ENCODE results near the gene OTUD5.
A peak's percentile ranks its signal among the peaks of the same experiment; 100 is the strongest.

The OTUD5 gene

DNA sequence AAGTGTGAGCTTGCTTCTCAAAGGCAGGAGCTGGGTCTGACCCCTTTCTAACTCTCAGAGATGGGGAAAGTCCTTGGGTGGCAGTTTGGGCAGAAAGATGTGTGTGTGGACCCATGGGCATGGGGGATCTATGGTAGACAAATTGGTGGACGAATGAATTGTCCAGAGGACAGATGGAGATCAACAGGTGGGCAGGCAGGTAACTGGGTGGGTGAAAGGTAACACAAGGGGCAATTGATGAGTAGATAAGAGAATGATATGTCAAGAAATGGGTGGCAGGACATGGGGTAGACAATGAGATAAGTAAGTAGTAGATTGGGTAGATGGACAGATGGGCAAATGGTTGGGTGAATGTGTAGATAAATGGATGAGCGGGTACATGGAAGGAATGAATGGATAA is 17.2 kb upstream of the OTUD5 start:
- no peak overlapping the region for H3K4me3 ChIP-seq (replicated peaks; ENCODE audit: low read depth, low read length)
- no peak for DNase-seq (ENCODE audit: extremely low read depth, low read depth)
- TF ChIP-seq, protein P1, sequence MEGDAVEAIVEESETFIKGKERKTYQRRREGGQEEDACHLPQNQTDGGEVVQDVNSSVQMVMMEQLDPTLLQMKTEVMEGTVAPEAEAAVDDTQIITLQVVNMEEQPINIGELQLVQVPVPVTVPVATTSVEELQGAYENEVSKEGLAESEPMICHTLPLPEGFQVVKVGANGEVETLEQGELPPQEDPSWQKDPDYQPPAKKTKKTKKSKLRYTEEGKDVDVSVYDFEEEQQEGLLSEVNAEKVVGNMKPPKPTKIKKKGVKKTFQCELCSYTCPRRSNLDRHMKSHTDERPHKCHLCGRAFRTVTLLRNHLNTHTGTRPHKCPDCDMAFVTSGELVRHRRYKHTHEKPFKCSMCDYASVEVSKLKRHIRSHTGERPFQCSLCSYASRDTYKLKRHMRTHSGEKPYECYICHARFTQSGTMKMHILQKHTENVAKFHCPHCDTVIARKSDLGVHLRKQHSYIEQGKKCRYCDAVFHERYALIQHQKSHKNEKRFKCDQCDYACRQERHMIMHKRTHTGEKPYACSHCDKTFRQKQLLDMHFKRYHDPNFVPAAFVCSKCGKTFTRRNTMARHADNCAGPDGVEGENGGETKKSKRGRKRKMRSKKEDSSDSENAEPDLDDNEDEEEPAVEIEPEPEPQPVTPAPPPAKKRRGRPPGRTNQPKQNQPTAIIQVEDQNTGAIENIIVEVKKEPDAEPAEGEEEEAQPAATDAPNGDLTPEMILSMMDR (IDR thresholded peaks at IDR 0.05; ENCODE audit: low read depth, low read length, missing control alignments), result no peak

DNA sequence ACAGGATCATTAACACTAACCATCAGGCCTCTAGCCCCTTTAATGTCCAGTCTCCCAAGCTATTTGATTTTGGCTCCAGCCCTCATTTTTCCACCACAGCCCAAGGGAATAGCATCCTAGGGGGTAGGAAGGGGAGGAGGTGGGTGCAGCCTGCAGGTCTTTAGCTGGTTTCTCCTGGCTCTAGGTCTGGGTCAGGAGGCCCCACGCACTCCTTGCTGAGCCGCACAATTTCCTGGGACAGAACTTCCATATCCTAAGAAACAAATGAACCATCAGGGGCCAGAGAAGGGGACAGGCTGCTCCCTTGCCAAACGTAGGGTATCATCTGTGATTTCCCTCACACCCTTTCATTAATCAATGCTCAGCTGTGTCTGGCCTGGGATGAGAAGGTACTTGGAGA is 16.6 kb upstream of the OTUD5 start:
- no peak for DNase-seq (ENCODE audit: extremely low read depth, low read depth)
- TF ChIP-seq, protein P1 (IDR thresholded peaks at IDR 0.05; ENCODE audit: low read depth, low read length, missing control alignments), result no peak
- H3K4me3 ChIP-seq (replicated peaks; ENCODE audit: low read depth, low read length), result no peak overlapping the region

DNA sequence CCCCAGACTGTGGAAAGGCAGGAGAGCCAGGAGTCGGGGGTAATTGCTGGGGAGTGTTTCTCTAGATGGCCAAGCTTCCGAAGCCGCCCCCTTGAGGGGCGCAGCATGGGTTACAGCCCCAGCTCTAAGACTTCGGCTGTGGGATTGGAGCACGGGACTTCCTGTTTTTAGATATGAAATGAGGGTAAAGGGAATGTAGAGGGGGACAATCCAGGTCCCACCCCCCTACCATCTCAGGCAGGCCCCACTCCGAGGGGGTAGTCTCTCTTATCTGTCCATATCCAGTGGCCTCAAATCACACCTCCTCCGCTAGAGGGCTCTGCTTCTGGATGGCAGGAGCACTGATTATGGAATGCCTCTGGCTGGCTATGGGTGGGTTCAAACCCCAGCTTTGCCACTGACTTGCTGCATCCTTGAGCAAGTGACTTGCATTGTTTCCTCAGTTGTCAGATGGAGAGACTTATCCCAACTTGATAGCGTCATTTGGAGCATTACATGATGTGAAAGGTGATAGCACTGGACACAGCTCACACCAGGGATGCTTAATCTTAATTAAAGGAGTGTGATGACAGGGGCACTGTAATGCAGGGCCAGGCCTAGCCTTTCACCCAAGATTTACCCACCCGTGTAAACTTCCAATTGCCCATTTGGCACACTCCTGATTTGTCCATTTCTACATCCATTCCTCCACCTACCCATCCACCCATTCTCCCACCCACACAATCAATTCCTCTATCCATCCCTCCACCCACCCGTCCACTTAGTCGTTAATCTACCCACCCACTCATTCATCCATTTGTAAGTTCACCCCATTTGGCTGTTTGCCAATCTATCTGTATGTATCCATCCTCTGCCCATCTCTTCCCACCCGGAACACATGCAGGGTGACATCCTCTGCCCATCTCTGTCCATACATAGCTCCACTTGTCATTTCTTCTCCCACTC is 15.1 kb upstream of the OTUD5 start:
- DNase-seq (ENCODE audit: extremely low read depth, low read depth), result no peak
- TF ChIP-seq, protein P1 (IDR thresholded peaks at IDR 0.05; ENCODE audit: low read depth, low read length, missing control alignments), result peak; percentile 50
- H3K4me3 ChIP-seq (replicated peaks; ENCODE audit: low read depth, low read length), result peak overlapping the region; percentile 24

DNA sequence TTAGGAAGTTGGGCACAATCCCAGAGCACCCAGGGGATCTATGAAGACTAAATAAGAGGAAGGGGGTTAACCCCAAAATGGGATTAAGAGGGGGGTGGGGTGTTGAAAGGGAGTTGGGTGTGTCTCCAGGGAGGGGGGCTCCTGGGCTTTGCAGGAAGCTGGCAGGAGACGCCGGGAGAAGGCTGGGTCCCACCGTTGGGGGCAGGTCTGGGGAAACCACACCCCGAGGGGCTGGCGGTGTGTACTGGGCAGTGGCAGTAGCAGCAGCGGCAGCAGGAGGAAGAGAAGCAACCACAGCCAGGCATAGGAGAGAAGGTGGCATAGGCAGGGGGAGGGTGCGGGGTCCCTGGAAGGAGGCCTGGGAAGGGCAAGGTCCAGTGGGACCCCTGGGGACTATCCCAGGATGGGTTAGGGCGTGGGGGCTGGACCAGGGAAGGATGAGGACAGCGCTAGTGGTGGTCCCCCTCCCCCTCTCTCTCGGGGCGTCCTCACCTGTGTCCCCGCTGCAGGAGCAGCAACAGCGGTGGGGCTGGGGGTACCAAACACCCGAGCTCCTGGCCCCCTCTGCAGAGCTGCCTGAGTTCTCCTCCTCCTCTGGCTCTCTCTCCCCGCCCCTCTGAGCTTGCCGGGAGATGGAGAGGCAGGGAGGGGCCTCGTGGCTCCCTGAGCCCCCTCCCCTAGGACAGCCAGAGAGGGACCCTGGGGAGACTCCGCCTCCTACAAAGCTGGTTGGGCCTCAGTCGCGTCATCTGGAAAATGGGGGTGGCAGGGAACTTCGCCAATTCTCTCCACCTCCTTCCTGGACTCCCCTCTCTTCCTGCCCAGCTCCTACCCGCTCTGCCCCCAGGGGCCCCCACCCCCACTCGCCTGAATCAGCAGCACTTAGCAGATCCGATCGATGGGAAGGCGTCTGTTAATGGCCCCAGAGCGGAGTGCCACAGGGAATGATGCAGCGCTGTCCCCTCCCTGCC is 14.1 kb upstream of the OTUD5 start, which contains the start of gene KCND1:
KCND1 (minus strand) TSS at position 596 of the 971 bp plus-strand sequence. CDS start 1,573 bp downstream, outside the sequence.
- H3K4me3 ChIP-seq (replicated peaks; ENCODE audit: low read depth, low read length), result peak within 1 kb of the TSS; percentile 24
- TF ChIP-seq, protein P1 (IDR thresholded peaks at IDR 0.05; ENCODE audit: low read depth, low read length, missing control alignments), result no peak
- no peak for DNase-seq (ENCODE audit: extremely low read depth, low read depth)

DNA sequence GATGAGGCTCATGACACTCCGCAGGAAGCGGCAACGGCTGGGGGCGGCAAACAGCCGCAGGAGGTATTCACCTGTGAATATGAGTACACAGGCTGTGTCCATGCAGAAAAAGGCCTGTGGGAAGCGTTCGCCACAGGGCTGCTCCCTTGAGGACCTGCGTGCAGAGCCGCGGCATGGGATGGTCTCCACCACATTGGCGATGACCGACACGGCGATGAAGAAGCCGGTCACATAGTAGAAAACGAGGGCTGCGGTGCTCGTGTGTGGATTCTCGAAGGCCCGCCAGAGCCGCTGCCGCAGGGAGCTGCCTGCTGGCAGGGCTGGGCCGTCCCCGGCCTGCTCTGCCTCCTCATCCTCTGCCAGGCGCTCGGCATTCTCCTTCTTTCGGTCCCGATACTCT is 12.1 kb upstream of the OTUD5 start:
- TF ChIP-seq, protein P1 (IDR thresholded peaks at IDR 0.05; ENCODE audit: low read depth, low read length, missing control alignments), result no peak
- H3K4me3 ChIP-seq (replicated peaks; ENCODE audit: low read depth, low read length), result no peak overlapping the region
- no peak for DNase-seq (ENCODE audit: extremely low read depth, low read depth)

DNA sequence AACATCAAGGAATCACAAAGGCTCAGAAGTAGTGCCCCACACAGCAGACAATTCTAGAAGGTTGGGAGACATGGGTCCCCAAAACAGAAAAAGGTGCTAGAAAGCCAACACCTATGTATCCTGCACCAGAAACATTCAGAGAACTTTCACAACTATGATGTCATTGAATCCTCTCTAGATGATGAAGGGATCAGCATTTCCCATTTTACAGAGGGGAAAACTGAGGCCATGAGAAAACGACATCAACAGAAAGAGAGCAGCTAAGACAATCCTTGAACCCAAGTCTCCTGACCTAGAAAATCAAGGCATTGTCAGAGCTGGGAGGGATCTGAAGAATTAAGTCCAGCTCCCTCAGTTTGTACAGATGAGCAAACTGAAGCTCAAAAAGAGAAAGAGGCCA is 11.0 kb upstream of the OTUD5 start:
- no peak for DNase-seq (ENCODE audit: extremely low read depth, low read depth)
- TF ChIP-seq, protein P1 (IDR thresholded peaks at IDR 0.05; ENCODE audit: low read depth, low read length, missing control alignments), result no peak
- no peak overlapping the region for H3K4me3 ChIP-seq (replicated peaks; ENCODE audit: low read depth, low read length)

All from HFF-Myc (cell line).